ENCODE data around the gene U2AF1L4.

Gene U2AF1L4

DNA sequence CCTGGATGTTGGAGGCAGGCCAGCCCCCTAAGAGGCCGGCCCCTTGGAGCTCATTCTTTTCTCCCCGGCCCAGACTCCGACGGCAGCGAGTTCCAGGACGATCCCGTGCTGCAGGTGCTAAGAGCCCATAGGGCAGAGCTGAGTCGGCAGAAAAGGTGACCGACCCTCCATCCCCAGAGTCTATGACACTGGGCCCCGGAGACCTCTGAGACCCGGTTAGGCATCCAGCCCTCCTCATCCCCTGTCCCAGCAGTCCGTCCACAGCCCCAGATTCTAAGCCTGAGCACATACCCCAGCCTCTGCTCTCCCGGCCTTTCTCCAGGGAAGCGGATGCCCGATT lies 22.8 kb upstream of the U2AF1L4 start:
- H3F3A ChIP-seq (ENCODE audit: low read depth), result no peaks in the 10 kb centered on the region
- H3K9ac ChIP-seq (ENCODE audit: low read depth, low read length, poor library complexity, severe bottlenecking), result no peak overlapping the region
- H3K4me3 ChIP-seq (ENCODE audit: low read length, poor library complexity, severe bottlenecking), result no peak overlapping the region
- no peaks in the 10 kb centered on the region for H3K9me3 ChIP-seq (ENCODE audit: insufficient read depth, low read depth, low read length)
- H3K4me2 ChIP-seq (ENCODE audit: low read depth, low read length, poor library complexity, severe bottlenecking), result no peak overlapping the region
- no peaks in the 10 kb centered on the region for H3K36me3 ChIP-seq (ENCODE audit: insufficient read depth, low read length)
- H2AFZ ChIP-seq (ENCODE audit: low read length), result no peak overlapping the region
- no peaks in the 10 kb centered on the region for H3K79me2 ChIP-seq (ENCODE audit: insufficient read depth, low read length)
- TF ChIP-seq, protein P1, sequence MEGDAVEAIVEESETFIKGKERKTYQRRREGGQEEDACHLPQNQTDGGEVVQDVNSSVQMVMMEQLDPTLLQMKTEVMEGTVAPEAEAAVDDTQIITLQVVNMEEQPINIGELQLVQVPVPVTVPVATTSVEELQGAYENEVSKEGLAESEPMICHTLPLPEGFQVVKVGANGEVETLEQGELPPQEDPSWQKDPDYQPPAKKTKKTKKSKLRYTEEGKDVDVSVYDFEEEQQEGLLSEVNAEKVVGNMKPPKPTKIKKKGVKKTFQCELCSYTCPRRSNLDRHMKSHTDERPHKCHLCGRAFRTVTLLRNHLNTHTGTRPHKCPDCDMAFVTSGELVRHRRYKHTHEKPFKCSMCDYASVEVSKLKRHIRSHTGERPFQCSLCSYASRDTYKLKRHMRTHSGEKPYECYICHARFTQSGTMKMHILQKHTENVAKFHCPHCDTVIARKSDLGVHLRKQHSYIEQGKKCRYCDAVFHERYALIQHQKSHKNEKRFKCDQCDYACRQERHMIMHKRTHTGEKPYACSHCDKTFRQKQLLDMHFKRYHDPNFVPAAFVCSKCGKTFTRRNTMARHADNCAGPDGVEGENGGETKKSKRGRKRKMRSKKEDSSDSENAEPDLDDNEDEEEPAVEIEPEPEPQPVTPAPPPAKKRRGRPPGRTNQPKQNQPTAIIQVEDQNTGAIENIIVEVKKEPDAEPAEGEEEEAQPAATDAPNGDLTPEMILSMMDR (conservative IDR thresholded peaks at IDR 0.05; ENCODE audit: low read length), result no peak
- no peaks in the 10 kb centered on the region for H4K20me1 ChIP-seq (ENCODE audit: insufficient read depth, low read length, poor library complexity, severe bottlenecking)
- no peaks in the 10 kb centered on the region for H3K27me3 ChIP-seq (ENCODE audit: insufficient read depth, low read length, poor library complexity, severe bottlenecking)
- no peaks in the 10 kb centered on the region for H3K9me2 ChIP-seq (replicated peaks; ENCODE audit: low read depth, low read length)
- no peaks in the 10 kb centered on the region for H3K4me1 ChIP-seq (ENCODE audit: insufficient read depth, low read length, poor library complexity, severe bottlenecking)

DNA sequence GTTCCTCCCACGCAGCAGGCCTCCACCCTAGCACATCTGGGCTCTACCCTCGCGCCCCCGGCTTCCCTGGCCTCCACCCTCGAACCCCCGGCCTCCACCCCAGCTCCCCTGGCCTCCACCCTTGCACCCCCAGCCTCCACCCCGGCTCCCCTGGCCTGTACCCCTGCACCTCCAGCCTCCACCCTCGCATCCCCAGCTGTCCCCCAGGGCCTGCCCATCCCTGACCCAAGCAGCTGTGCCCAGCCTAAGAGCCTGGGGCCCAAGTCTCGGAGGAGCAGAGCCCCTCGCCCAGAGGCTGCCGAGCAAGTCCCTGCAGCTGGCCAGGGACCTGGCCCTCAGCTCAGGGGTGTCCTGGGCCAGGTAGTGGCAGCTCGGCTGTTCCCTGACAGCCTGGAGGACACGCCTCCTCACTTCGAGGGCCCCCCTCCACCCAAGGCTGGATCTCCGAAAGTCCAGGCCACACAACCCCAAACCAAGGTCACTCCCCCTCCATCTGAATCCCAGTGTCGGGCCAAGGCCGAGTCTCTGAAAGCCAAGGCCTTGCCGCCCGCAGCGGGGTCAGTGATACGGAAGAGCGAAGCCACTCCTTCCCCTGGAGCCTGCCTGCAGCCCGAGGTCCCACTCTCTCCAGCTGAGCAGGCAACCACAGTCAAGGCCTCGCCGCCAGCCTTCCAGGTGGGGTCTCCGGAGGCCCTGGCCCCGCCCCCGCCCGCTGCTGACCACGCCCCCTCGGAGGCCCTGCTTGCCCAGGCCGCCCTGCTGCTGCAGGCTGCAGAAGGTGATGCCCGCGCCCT lies 22.3 kb upstream of the U2AF1L4 start:
- Histone ChIP-seq H3F3A (ENCODE audit: low read depth) (no peaks in the 10 kb centered on the region), H3K4me2 (ENCODE audit: low read depth, low read length, poor library complexity, severe bottlenecking) (no peak overlapping the region), H3K36me3 (ENCODE audit: insufficient read depth, low read length) (no peaks in the 10 kb centered on the region), H3K4me3 (ENCODE audit: low read length, poor library complexity, severe bottlenecking) (no peak overlapping the region), H3K79me2 (ENCODE audit: insufficient read depth, low read length) (no peaks in the 10 kb centered on the region), H4K20me1 (ENCODE audit: insufficient read depth, low read length, poor library complexity, severe bottlenecking) (no peaks in the 10 kb centered on the region), H3K9ac (ENCODE audit: low read depth, low read length, poor library complexity, severe bottlenecking) (no peak overlapping the region), H3K4me1 (ENCODE audit: insufficient read depth, low read length, poor library complexity, severe bottlenecking) (no peaks in the 10 kb centered on the region), H2AFZ (ENCODE audit: low read length) (no peak overlapping the region), H3K9me2 (replicated peaks; ENCODE audit: low read depth, low read length) (no peaks in the 10 kb centered on the region), H3K27me3 (ENCODE audit: insufficient read depth, low read length, poor library complexity, severe bottlenecking) (no peaks in the 10 kb centered on the region), H3K9me3 (ENCODE audit: insufficient read depth, low read depth, low read length) (no peaks in the 10 kb centered on the region)
- TF ChIP-seq, protein P1 (conservative IDR thresholded peaks at IDR 0.05; ENCODE audit: low read length), result no peak
- TF ChIP-seq EZH2phosphoT487 (IDR thresholded peaks at IDR 0.05; ENCODE audit: borderline replicate concordance), result no peak

GRCh38 chr19:35766571-35767104 lies 21.4 kb upstream of the U2AF1L4 start:
- no peaks in the 10 kb centered on the region for H3K4me1 ChIP-seq (ENCODE audit: insufficient read depth, low read length, poor library complexity, severe bottlenecking)
- no peaks in the 10 kb centered on the region for H3K9me2 ChIP-seq (replicated peaks; ENCODE audit: low read depth, low read length)
- H3K4me3 ChIP-seq (ENCODE audit: low read length, poor library complexity, severe bottlenecking), result no peak overlapping the region
- TF ChIP-seq, protein P1 (conservative IDR thresholded peaks at IDR 0.05; ENCODE audit: low read length), result no peak
- TF ChIP-seq EZH2phosphoT487 (IDR thresholded peaks at IDR 0.05; ENCODE audit: borderline replicate concordance), result no peak
- no peak overlapping the region for H3K9ac ChIP-seq (ENCODE audit: low read depth, low read length, poor library complexity, severe bottlenecking)
- no peaks in the 10 kb centered on the region for H4K20me1 ChIP-seq (ENCODE audit: insufficient read depth, low read length, poor library complexity, severe bottlenecking)
- H3K36me3 ChIP-seq (ENCODE audit: insufficient read depth, low read length), result no peaks in the 10 kb centered on the region
- H3F3A ChIP-seq (ENCODE audit: low read depth), result no peaks in the 10 kb centered on the region
- H3K27me3 ChIP-seq (ENCODE audit: insufficient read depth, low read length, poor library complexity, severe bottlenecking), result no peaks in the 10 kb centered on the region
- H2AFZ ChIP-seq (ENCODE audit: low read length), result no peak overlapping the region
- no peaks in the 10 kb centered on the region for H3K79me2 ChIP-seq (ENCODE audit: insufficient read depth, low read length)
- H3K9me3 ChIP-seq (ENCODE audit: insufficient read depth, low read depth, low read length), result no peaks in the 10 kb centered on the region
- H3K4me2 ChIP-seq (ENCODE audit: low read depth, low read length, poor library complexity, severe bottlenecking), result no peak overlapping the region

All from Loucy (cell line).